Mucosa of descending colon (tissue), 3 donors: Measurements from ENCODE around the gene PDLIM1. TPM values are rescaled to one million over a fixed set of nuclear protein-coding genes. Genes with fewer than 3 reads are reported as not detected.
"Not testable (repeated sequence)": the region's sequence is repeated elsewhere in the genome, so short reads cannot be mapped to it uniquely, and the experiment has no call there.

Source experiments
- ATAC-seq: fragments of 200-7000 bp; cut with Tn5 transposase; one replicate; pipeline ENCODE4 v1.9.1; 2020; ENCODE audit warnings: mild to moderate bottlenecking, moderate library complexity
- DNase-seq, 3 donors: peaks; one replicate each; pipeline ENCODE4 v3.0.0-alpha.2; 2020
- H3K36me3 ChIP-seq: fragments of 200-600 bp; one replicate; pipeline ENCODE4 v1.8.0; 2021; ENCODE audit warnings: low read depth, mild to moderate bottlenecking
- H3K4me1 ChIP-seq: fragments of 200-600 bp; one replicate; pipeline ENCODE4 v1.8.0; 2021; ENCODE audit warnings: low read depth, mild to moderate bottlenecking
- H3K4me3 ChIP-seq: fragments of 200-600 bp; one replicate; pipeline ENCODE4 v1.8.0; 2021; ENCODE audit warnings: mild to moderate bottlenecking
- H3K9me3 ChIP-seq: fragments of 200-600 bp; one replicate; pipeline ENCODE4 v1.8.0; 2021; ENCODE audit warnings: mild to moderate bottlenecking
- intact Hi-C, 2 donors: fragments of 100-400 bp; cut with DNase I in 1 of 2; cut with micrococcal nuclease in 1 of 2; formaldehyde crosslinking; loops; one replicate each; pipeline versions ENCODE4 v1.11.0 to v1.11.1; 2022; cut with DNase I, micrococcal nuclease
- total RNA-seq, 3 donors: library from RNA; stranded (reverse); fragmentation: NEBNext Ultra II Directional in 2 of 3; extraction: Animal tissue kit (Norgen Biotek cat#: 25700) in 2 of 3; gene quantifications; one replicate each; pipeline versions ENCODE4 v1.2.1 to v1.2.4, GENCODE V29; 2021 to 2023
- TF ChIP-seq, protein P1 (sequence below): fragments of 200-600 bp; IDR thresholded peaks from one replicate; pipeline ENCODE4 v1.8.0; 2022; ENCODE audit warnings: antibody characterized with exemption, mild to moderate bottlenecking
- donor health status: DM: no; HTN: no; CAD: no; lungs with moderate emphysema.
- donor health status: DM: no; HTN: no; CAD: no.
- donor health status: DM: no; HTN: yes; CAD: no.

The PDLIM1 gene
- total RNA-seq, 3 donors from 2014 or later = 177 to 434 (median 373) TPM

DNA sequence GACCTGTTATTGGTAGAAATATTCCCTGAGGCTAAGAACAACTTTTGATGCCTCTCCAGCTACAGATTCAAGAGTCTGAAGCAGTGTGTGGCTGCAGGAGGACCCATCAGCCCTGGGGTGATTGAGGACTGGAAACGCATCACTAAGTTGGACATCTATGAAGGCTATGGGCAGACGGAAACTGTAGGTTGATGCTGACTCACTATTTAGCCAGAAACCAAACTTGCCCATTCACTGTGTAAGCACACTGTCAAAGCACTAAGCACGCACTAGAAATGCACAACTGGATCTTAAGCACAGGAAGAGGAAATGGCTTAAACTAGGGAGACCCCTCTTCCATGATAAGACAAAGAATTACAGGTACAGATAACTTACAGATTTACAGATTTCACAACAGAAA lies 76.0 kb downstream of the PDLIM1 start:
- H3K4me3 ChIP-seq = no peak overlapping the region
- no peak for ATAC-seq

DNA sequence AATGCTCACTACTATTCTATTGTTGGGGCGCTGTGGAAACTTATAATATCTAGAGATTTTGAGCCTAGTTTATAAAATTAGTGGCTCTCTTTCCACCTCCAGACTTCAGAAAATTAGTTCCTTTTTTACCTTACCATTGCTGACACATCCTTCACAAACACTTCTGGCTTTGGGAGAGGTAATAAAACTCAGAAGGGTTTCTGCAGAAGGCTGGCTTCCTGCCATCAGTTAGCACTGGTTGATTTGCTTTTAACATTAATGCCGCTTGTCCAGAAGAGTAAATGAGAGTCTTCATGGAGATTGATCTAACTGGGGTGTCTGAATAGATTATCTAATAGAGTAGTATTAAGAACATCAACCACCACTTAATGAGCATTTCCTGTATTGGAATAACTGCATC lies 76.4 kb downstream of the PDLIM1 start:
- no peaks in the 10 kb centered on the region for H3K9me3 ChIP-seq
- no peak overlapping the region for H3K4me3 ChIP-seq
- no peaks in the 10 kb centered on the region for H3K36me3 ChIP-seq
- no peaks in the 10 kb centered on the region for H3K4me1 ChIP-seq
- intact Hi-C loops = no loop called here
- TF ChIP-seq, protein P1, sequence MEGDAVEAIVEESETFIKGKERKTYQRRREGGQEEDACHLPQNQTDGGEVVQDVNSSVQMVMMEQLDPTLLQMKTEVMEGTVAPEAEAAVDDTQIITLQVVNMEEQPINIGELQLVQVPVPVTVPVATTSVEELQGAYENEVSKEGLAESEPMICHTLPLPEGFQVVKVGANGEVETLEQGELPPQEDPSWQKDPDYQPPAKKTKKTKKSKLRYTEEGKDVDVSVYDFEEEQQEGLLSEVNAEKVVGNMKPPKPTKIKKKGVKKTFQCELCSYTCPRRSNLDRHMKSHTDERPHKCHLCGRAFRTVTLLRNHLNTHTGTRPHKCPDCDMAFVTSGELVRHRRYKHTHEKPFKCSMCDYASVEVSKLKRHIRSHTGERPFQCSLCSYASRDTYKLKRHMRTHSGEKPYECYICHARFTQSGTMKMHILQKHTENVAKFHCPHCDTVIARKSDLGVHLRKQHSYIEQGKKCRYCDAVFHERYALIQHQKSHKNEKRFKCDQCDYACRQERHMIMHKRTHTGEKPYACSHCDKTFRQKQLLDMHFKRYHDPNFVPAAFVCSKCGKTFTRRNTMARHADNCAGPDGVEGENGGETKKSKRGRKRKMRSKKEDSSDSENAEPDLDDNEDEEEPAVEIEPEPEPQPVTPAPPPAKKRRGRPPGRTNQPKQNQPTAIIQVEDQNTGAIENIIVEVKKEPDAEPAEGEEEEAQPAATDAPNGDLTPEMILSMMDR = no peak
- DNase-seq = peak in 1 of 3 donors; percentile 15
- no peak for ATAC-seq

More for the DNA sequence above, 76.0 kb downstream of the PDLIM1 start:
- no peak for DNase-seq
- intact Hi-C loops = no loop called here
- H3K4me1 ChIP-seq = no peaks in the 10 kb centered on the region
- no peaks in the 10 kb centered on the region for H3K36me3 ChIP-seq
- TF ChIP-seq, protein P1 = no peak
- no peaks in the 10 kb centered on the region for H3K9me3 ChIP-seq

DNA sequence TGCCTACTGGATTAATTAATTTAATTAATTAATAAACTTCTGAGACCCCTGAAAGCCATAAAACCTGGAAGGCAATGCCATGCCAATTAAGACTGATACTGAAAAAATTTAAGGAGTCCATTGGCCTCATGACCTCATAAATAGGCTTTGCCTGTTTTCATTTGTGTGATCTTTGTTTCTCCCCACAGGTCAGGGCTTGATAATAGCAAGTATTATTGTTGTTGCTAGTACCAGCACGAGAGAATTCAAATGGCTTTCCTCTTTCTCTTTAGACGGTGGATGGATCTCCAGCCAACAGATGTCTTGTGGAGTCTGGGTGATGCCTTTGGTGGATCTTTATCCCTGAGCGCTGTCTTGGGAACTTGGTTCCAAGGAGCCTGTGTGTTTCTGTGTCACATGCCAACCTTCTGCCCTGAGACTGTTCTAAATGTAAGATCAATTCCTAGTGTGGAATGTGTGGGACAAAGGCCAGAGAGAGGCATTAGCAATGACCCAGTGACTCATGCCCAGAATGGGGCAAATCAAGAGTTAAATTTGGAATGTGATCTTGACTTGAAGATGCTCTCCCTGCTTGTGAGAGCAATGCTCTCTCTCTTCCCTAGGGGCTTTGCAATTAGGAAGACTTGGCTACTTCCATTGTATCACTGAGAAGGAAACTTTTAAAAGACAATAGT lies 79.1 kb downstream of the PDLIM1 start:
- ATAC-seq (no peak), DNase-seq (no peak)
- Histone ChIP-seq H3K36me3 (no peaks in the 10 kb centered on the region), H3K4me1 (no peaks in the 10 kb centered on the region), H3K9me3 (no peaks in the 10 kb centered on the region), H3K4me3 (no peak overlapping the region)
- intact Hi-C loops = no loop called here
- TF ChIP-seq, protein P1 = no peak

DNA sequence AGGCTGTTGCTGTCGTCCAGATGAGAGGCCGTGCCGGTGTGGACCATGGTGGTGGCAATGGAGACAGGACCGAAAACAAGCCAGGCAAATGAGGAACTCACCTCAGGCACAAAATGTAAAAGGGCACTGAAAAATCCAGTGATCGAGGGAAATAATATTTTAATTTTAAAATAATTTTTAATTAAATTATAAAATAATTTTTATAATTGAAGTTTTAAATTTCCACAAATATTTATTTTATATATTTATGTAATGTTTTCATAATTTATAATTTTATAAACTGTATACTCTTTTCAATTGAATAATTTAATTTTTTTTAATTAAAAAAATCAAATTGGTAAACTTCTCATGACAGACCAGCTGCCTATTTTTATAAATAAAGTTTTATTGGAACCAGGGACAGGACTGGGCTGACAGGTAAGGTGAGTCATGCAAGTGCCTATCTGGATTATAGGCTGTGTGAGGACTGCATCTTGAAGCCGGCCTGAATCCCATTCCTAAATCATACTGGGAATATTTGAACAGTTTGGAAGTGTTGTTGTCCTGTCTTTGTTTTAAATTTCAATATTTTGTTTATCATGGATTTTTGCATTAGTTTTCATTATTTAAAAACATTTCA lies 81.2 kb downstream of the PDLIM1 start:
- Histone ChIP-seq H3K4me3 (no peak overlapping the region), H3K36me3 (no peaks in the 10 kb centered on the region), H3K9me3 (no peaks in the 10 kb centered on the region), H3K4me1 (no peaks in the 10 kb centered on the region)
- ATAC-seq (no peak), DNase-seq (no peak)
- intact Hi-C loops = no loop called here
- TF ChIP-seq, protein P1 = no peak

DNA sequence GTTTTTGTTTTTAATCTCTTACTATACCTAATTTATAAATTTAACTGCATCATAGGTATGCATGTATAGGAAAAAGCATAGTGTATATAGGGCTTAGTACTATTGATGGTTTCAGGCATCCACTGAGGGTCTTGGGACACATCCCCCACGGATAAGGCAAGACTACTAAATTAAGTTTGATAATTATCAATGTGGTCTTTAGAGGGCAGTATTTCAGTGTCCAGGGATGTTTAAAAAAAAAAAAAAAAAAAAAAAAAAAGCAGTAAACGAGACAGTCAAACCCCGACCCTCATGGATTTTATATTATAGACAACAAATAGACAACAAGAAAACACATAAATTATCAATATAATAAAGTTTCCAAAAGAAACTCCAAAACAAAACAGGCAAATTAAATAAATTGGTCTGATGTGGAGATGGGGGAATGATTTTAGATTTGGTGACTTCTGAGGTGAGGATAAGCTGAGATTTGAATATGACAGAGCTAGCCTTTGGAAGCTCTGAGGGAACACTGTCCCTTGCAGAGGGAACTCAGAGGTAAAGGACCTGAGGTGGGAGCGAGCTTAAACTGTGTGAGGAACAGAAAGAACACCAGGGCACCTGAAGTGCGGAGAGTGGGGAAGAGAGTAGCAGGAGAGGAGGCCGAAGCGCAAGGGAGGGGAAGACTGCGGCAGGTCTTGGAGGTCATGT lies 82.0 kb downstream of the PDLIM1 start:
- no peaks in the 10 kb centered on the region for H3K36me3 ChIP-seq
- intact Hi-C loops = no loop called here
- H3K9me3 ChIP-seq = no peaks in the 10 kb centered on the region
- no peak for DNase-seq
- ATAC-seq = no peak
- no peaks in the 10 kb centered on the region for H3K4me1 ChIP-seq
- no peak overlapping the region for H3K4me3 ChIP-seq
- TF ChIP-seq, protein P1 = no peak

DNA sequence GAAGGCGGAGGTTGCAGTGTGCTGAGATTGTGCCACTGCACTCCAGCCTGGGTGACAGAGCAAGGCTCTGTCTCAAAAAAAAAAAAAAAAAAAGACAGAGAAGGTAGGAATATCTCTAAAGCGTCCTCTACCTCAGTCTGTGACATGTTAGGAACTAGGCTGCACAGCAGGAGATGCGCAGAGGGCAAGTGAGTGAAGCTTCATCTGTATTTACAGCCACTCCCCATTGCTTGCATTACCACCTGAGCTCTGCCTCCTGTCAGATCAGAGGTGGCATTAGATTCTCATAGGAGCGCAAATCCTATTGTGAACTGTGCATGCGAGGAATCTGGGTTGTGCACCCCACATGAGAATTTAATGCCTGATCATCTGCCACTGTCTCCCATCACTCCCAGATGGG lies 87.9 kb downstream of the PDLIM1 start:
- H3K4me3 ChIP-seq, H3K9me3 ChIP-seq, intact Hi-C loops, DNase-seq, ATAC-seq, H3K4me1 ChIP-seq, H3K36me3 ChIP-seq: not testable (repeated sequence)
